AG09319 (cell line): ENCODE results near the gene TTC7B.

Experiments used
- DNase-seq: peaks from one replicate; pipeline ENCODE4 v3.0.0-alpha.2; 2010; ENCODE audit warnings: low read depth; ENCODE audit errors: extremely low read depth
- TF ChIP-seq, protein P1 (sequence below): IDR thresholded peaks from 2 replicates; pipeline ENCODE4 v1.5.1; 2011; ENCODE audit warnings: low read depth, mild to moderate bottlenecking, inconsistent platforms, low read length, moderate library complexity

TTC7B gene

DNA sequence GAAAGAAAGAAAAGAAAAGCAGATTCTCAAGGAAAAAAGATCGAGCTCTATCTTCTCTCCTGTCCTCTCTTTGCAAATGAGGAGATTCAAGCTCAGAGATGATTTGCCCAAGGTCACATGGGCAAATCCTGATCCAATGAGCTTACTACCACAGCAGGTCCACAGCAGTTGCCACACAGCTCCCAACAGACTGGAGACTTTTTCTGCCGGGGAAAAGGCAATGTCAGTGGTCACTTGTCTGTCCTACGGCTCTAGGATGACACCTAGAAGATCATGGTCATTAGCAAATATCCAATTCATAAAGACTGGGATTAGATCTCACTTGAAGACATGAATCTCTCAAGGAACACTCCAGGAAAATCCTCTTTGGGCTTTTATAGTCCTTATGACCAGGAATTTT, 58.8 kb downstream of the TTC7B start:
- TF ChIP-seq, protein P1, sequence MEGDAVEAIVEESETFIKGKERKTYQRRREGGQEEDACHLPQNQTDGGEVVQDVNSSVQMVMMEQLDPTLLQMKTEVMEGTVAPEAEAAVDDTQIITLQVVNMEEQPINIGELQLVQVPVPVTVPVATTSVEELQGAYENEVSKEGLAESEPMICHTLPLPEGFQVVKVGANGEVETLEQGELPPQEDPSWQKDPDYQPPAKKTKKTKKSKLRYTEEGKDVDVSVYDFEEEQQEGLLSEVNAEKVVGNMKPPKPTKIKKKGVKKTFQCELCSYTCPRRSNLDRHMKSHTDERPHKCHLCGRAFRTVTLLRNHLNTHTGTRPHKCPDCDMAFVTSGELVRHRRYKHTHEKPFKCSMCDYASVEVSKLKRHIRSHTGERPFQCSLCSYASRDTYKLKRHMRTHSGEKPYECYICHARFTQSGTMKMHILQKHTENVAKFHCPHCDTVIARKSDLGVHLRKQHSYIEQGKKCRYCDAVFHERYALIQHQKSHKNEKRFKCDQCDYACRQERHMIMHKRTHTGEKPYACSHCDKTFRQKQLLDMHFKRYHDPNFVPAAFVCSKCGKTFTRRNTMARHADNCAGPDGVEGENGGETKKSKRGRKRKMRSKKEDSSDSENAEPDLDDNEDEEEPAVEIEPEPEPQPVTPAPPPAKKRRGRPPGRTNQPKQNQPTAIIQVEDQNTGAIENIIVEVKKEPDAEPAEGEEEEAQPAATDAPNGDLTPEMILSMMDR = no peak
- DNase-seq = no peak

DNA sequence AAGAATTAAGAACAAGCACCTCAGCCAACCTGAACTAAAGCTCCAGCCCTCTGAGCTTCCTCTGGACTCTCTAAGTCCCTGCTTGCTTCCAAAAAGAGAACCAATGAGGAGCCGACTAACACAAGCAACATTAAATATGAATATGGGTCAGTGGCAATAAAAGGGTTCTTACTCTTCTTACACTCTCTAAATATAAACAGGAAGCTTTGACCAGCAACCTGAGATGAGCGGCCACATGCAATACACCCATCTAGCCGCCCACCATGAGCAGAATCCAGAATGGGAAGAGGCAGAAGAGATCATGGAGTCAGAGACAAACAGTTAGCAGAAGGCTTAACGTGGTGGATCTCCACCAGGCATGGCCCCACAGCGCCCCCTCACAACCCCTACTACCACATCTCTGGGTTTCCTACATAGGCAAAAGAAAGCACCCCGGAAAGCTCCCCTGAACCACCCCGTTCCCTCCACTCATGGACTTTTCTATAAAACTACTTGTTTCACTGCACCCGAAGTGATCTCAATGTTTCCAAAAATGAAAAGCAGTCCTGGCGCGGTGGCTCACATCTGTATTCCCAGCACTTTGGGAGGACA, 59.4 kb downstream of the TTC7B start:
- TF ChIP-seq, protein P1 = no peak
- DNase-seq = no peak

DNA sequence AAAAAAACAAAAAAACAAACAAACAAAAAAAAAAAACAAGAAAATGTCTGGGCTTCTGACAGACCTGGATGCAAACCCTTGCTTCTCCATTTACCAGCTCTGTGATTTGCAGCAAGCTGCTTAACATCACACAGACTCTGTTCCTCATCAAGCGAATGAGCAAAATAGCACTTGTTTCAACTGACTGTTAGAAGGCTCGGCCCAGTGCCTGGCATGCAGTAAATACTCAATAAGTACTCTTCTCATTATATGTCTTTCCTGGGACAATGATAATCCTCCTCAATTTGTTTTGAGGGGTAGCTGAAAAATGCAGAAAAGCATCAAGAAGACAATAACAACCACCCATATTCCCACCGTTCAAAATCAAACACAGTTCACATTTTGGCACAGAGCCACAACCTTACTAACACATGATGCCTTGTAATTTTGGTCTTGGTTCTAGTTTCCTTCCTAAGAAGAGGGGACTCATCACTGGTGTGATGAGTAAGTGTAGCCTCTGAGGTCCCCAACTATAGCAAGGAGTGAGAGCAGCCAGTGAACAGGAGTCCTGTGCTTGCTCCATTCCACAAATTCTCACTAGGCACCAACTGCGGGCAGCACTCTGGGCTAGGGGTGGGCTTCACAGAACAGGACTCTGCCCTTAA, 60.4 kb downstream of the TTC7B start:
- no peak for DNase-seq
- TF ChIP-seq, protein P1 = no peak

DNA sequence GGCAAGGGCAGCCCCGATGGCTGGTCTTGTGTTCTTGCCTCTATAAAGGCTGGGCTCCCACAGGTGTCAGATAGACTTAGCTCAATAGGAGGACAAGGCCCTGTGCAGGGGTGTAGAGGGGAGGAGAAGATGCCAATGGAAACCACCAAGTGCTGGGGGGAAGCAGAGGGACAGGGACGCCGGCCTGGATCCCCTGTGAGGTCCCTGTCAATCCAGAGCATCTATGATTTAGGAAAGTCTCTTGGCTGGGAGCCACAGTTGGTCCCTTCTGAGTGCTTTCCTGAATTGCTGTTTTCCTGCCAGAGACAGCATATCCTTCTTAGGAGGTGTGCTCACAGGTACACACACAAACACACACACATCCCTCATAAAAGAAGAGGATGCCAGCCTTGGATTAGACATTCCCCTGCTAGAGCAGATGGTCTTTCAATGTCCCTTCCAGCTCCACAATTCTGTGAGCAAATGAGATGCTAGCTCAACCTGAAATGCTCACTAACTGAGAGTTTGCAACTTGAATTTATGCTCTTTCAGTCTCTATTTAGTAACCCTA, 62.7 kb downstream of the TTC7B start:
- no peak for DNase-seq
- TF ChIP-seq, protein P1 = no peak

DNA sequence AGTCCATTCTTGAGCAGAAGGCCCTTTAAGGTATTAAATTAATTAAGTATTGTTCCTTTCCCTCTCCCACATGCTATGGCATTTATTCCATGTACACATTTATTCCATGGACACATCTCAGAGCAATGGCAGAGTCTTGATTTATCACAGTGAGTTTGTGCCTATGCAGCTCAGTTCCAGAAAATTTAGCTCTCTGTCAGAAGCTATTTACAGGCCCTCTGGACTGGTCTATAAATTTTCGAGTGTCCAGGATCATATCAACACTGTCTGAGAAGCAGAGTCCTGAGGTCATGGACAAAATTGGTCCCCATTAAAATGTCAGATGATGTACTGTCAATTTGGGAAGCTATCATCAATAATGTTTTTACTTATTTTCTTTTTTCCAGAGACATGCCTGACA, 65.5 kb downstream of the TTC7B start:
- DNase-seq = no peak
- TF ChIP-seq, protein P1 = no peak

DNA sequence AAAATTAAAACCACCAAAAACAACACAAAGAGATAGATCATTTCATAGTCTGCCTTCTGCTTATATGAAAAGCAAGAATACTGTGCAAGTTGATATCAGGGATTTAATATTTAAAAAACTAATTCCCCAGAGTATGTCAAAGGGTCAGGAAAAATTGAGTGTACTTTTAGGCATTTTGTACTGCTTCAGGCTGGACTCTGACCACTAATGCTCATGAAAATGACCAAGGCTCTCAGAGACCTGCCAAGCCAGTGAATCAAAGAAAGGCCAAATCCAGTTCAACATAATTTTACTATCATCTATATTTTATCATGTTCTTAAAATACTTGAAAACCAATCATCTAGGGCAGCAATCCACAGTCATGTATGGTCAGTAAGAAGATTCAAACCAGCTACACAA, 66.0 kb downstream of the TTC7B start:
- TF ChIP-seq, protein P1 = no peak
- no peak for DNase-seq

DNA sequence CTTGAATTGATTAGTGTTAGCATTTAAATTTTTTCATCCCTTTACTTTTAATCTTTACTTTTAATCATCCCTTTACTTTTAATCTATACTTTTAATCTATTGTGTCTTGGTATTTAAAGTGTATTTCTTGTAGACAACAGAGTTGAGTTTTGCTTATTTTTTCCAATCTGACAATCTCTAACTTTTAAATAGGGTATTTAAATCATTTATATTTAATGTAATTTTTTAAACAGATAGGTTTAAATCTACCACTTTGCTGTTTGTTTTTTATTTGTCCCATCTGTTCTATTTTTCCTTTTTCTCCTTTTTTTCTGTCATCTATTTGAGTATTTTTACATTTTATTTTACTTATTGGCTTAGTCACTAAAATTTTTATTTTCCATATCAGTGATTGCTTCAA, 68.3 kb downstream of the TTC7B start:
- DNase-seq = no peak
- TF ChIP-seq, protein P1 = no peak
